HG03060 (cell line): ENCODE measurements around the gene STRA6.

Experiments used
- ATAC-seq: cut with Tn5 transposase; IDR thresholded peaks from one replicate; pipeline ENCODE4 v1.9.1; 2021; ENCODE audit warnings: low read depth, moderate number of reproducible peaks; ENCODE audit not compliant: unreplicated experiment

STRA6 gene

DNA sequence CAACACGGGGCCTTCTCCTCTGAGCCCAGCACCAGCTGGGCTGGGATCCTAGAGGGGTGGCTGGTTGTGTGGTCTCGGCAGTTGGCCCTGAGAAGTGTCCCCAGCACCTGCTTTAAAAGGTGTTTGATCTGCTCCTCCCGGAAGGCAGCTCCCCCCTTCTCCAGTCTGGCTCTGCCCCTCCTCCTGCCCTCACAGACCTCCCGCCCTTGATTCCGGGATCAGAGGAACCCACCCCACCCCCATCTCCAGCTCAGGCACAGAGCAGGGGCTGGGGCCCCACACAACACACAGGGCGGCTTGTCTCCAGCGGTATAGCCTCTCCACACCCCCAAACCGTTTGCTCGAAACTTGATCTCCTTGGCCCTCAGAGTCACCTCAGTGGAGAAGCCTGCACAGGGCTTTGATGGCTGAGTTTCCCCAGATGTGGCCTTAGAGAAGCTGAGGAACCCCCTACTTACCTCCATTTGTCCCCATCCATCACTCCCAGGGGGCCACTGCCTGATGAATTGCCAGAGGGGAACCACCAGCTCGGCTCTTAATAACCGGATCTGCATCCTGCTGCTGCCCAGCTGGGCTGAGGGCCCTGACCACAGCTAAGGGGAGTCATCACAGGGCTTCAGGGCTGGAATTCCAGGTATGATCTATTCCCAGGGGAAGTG is 6.4 kb upstream of the STRA6 start:
- no peak for ATAC-seq

GRCh38 chr15:74208496-74208895 is 5.9 kb upstream of the STRA6 start:
- ATAC-seq = no peak

GRCh38 chr15:74207652-74208440 is 5.3 kb upstream of the STRA6 start:
- no peak for ATAC-seq

GRCh38 chr15:74206801-74207281 is 4.3 kb upstream of the STRA6 start:
- ATAC-seq = no peak

- ATAC-seq = no peak
These were observed 3.0 kb upstream of the STRA6 start for GRCh38 chr15:74205582-74205947.

DNA sequence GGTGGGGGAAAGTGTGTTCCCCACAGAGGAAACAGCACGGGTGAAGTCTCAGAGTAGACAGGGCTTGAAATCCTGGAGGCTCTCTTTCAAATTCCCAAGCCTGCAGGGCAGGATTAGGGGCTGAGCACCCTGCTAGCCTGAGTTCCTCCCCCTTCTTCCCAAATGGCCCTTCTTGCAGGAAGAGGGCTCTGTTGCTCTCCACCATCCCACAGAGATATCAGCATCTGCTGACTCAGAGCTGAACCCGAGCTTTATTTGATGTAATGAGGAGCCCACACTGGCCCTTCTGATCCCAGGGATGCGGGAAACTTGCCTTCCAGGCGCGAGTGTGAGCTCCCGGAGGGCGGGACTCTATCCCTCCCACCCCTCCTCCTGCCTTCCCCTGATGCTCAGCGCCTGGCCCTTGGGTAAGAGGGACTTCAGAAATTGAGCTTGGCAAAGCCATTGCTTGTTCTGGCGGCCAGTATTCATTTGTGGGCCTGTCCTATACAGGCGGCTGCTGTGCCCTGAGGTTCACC is 1.4 kb upstream of the STRA6 start:
- ATAC-seq = no peak

GRCh38 chr15:74201710-74202420 is 722 bp downstream of the STRA6 start:
- no peak for ATAC-seq

DNA sequence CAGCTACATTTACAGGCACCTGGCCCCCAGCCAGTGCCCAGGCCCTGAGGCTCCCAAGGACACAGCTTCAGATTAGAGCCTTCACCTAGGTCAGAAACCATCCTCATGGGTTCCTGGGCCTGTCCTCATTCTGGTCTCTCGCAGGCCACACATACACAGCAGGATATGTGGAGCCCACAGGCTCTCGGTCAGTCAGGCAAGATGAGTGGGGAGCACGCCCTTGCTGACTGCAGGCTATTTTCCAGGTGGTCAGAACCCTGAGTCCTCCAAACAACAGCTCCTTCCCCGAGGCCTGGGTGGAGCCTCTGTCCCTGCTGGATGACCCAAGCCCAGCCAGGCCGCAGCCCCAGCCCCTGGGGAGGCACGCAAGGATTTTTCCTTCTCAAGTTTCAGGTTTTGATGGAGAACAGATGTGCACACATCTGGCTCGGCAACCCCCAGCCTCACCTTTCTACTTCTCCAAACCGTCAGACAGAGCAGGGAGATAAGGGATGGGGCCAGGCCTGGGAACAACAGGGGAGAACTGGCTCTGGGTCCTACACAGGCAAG is 1.6 kb downstream of the STRA6 start:
- ATAC-seq = no peak

DNA sequence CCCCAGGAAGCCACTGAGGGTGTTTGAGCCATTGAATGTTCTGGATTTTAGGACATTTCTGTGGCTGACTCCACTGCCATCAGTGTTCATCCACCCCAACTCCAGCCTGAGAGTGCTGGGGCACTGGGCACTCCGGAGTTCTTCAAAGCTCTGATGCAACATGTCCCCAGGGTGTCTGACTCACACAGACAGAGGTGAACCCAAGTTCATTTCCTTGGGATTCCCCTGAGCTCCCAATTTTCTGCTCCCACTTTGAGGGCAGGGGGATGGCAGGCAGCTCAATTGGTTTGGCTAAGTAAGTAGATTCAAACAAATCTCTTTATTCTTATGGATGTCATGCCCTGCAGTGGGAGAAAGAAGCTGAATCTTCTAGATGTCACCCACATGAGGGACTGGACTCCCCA is 2.2 kb downstream of the STRA6 start:
- no peak for ATAC-seq

DNA sequence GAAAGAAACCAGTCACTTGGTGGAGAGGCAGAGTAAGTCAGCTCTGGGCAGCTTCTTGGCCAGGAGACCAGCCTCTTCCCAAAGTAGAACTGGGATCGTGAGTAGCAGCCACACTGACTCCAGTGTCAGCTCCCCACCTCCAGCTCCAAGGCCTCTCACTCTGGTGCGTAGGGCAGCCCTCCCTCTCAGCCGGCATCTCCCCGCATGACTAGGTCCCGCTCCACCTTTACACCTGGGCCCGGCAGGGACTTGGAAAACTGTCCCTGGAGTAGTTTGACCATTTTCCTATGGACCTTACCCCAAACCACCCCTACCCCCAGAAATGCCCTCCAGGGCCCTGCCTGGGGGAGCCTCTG is 3.3 kb downstream of the STRA6 start:
- ATAC-seq = no peak

DNA sequence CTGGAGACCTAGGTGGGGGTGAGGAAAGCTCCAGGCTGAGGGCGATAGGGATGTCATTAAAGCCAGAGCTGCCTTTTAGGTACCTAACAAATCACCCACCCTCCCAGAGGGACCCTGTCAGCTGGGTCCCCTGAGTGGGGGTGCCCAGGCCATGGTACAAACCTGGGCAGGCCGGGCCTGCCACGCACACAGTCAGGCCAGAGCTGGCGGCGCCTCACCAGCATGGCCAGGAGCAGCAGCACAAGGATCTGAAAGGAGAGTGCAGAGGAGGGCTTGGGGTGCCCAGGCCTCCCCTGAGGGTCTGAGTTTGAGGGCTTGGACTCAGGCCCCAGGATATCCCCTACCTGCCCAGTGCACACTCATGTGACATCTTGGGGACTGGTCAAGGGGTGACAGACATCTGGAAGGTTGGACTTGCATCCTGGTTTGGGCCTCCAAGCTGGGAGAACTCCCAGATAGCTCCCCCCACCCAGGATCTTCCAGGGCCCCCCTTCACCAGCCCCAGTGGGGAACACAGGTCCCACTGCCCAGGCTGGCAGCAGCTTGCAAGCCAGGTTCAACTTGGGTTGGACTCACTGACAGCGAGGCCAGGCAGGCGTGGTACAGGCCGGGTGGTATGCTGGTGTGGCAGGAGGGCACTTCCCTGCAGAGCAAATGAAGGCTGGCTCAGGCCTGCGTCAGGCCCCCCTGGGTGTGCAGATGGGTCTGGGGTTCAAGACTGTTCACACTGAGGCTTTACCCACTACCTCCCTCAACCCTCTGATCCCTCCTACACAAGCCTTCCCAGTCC is 5.2 kb downstream of the STRA6 start:
- ATAC-seq = no peak

GRCh38 chr15:74196175-74196574 is 6.4 kb downstream of the STRA6 start:
- no peak for ATAC-seq

GRCh38 chr15:74194572-74195559 is 7.7 kb downstream of the STRA6 start:
- ATAC-seq = no peak

- ATAC-seq = no peak
These were observed 8.7 kb downstream of the STRA6 start for GRCh38 chr15:74193905-74194304.

- ATAC-seq = no peak
These were observed 9.3 kb downstream of the STRA6 start for GRCh38 chr15:74193299-74193718.

DNA sequence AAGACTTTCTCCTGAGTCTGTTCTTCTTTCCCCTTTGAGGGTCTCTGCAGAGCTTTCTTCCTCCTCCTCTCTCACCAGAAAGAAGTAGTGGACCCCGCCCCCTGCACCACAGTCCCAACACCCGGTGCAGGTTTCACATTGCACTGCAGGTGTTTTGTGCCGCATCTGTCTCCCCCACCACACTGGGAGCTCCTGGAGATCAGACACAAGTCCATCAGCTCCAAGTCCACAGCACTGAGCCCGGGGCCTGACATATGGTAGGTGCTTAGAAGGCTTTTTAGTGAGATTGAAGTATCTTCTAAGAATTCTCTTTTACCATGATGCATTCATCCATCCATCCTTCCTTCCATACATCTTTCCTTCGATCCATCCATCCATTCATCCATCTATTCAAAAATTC is 9.8 kb downstream of the STRA6 start:
- ATAC-seq = no peak

DNA sequence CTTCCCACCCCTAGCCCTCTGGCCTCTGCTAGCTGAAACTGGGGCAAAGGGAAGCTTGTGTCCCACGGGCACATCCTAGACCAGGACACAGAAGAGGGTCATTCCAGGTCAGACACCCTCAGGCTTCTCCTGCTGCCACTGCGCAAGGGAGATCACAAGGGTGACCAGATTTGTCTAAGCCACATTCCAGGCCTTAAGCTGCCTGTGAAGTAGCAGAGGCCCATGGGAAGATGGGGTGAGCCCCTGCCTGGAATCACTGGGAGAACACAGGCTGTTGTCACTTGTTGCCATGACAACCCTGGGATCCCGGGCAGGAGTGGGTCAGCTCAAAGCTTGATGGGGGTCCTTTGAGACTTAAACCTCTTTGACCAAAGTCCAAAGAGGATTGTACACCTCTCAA is 10.8 kb downstream of the STRA6 start:
- no peak for ATAC-seq

DNA sequence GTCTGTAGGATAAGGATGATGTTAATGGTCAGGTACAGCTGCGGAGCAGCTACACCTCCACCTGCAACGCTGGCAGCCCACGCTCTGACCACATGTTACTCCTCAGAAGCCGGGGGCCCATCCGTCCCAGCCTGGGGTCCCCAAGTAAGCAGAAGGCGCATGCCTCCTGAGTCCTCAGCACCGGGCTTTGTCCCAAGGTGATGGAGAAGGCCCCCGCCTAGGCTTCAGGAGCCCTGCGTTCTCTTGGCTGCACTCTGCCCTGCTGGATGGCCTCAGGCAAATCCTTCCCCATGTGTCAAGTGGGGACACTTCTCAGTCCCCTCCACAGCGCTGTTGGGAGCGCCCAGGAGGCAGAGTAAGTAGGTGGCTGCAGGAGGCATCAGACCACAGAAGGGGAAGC is 14.4 kb downstream of the STRA6 start:
- no peak for ATAC-seq

DNA sequence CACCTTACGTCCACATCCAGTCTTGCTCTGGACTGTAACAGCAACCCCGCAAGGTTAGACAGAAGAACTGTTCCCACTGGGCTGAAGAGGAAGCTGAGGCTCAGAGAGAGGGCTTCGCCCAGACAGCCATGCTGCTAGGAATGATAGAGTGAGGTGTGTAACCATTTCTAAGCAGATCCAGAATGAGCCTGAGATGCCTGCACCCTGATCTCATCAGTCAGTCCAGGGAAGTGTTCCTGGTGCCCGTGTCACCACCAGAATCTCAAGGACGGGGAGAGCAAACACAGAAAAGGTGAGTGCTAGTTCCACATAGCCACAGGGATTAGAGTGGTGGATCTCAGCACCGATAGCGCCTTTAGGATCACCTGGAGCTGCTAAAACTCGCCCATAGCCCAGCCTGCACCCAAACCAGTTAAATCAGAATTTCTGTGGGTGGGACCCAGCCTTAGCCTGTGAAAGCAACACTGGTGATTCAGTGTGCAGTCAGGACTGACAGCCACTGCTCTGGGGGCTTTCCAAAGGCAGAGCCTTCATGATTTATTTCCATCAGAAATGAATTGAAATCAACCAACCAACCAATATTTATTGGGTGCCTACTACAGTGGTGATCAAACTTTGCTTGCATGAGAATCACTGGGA is 16.8 kb downstream of the STRA6 start:
- ATAC-seq = no peak
